A549 treated with dexamethasone at 1 μM for 4 hours (cell line): Measurements from ENCODE around the gene RALY. TPM values are rescaled to one million over a fixed set of nuclear protein-coding genes. Genes with fewer than 3 reads are reported as not detected.

Experiments used
- total RNA-seq: library from RNA; stranded (reverse); fragments of 200-300 nt; extraction: Qiagen RNA extraction; gene quantifications from 5 replicates; pipeline ENCODE4 v1.2.3, GENCODE V29; 2022

The RALY gene
- 129 to 161 TPM (median 151 TPM) in 5 replicates for total RNA-seq

GRCh38 chr20:33993576-33994221 is at the start of gene RALY:
RALY (plus strand) TSS chr20:33993911; CDS start chr20:34072075, 78,164 bp downstream.

GRCh38 chr20:34111702-34112599 is 118.2 kb downstream of the RALY start, which contains the start of gene EIF2S2:
EIF2S2 (minus strand) TSS chr20:34112243; CDS start chr20:34112110, 133 bp downstream.

Other genes with a start within 250 kb of the RALY start
- gene CHMP4B, start 182.6 kb upstream of the RALY start, total RNA-seq, result 139 to 163 TPM (median 156 TPM) in 5 replicates
- 91.5 to 117 TPM (median 98.1 TPM) in 5 replicates for gene EIF2S2, start 118.3 kb downstream of the RALY start, total RNA-seq
- gene ASIP, start 247.5 kb downstream of the RALY start, total RNA-seq, result not detected in 5 replicates